Measurements from ENCODE around the gene CIC. TPM values are rescaled to one million over a fixed set of nuclear protein-coding genes. Genes with fewer than 3 reads are reported as not detected.

CIC gene
- total and polyA plus RNA-seq, 10 of the 15 experiments (the other 5 are each of a cell fraction or from before 2014, with no cell fraction given) = 0.18 to 50.6 (median 7.1) TPM

DNA sequence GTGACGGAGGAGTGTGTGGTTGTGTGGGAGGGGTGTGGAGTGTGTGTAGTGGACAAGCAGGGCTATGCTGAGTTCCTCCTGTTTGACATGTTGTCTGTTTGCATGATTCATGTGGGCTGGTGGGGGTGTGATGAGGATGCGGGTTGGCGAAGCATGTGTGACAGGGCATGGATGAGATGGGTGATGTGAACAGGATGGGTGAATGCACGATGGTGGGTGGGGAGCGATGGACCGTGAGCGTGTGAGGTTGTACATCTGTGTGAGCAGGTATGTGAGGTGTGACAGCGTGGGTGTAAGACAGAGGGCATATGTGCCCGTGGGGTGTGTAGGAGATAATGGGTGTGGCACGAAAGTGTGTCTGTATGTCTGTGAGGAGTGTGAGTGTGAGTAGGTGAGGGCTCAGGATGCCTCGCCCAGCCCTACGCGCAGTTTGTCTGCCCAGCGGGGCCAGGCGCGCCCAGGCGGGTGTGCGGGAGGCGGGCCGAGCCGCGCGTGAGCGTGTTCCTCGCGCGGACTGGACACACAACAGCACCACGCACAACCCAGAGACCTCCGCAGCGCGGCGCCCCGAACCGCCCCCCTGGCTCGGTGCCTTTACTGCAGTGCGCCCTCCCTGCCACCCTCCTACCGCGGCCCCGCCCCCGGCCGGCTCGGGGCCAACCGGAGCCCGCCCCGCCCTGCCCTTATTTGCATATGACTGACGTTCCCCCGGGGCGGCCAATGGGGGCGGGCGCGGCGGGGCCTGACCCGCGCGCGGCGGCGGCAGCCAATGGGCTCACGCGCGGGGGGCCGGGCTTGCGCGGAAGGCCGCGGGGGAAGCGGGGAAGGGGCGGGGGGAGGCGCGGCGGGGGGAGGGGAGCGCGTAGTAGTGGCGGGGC is 14.4 kb downstream of the CIC start:
- Histone ChIP-seq H3K79me2 (ENCODE audit: control insufficient read depth, insufficient read depth, low read length) (peaks cover 36% of the 10 kb centered on the region), H3K4me3 (peak overlapping the region; percentile 61), H3K36me3 (ENCODE audit: control insufficient read depth in 2 of 2, insufficient read depth in 2 of 2, low read length in 1 of 2) (peaks cover 5 to 6% of the 10 kb centered on the region in 2 experiments), H3K27ac (ENCODE audit: control insufficient read depth, insufficient read depth) (peak overlapping the region; percentile 78), H3K9me3 (replicated peaks; ENCODE audit: control insufficient read depth, insufficient read depth, low read length) (no peaks in the 10 kb centered on the region), H3K9ac (ENCODE audit: control insufficient read depth, insufficient read depth, low read length) (peak overlapping the region; percentile 62; the same call in 1 of the 2 replicates), H3K27me3 (replicated peaks in 1 of 2; ENCODE audit: control insufficient read depth in 2 of 2, insufficient read depth in 2 of 2, low read length in 1 of 2) (no peaks in the 10 kb centered on the region), H3K4me2 (ENCODE audit: control insufficient read depth, insufficient read depth) (peak overlapping the region; percentile 97), H3K4me1 (ENCODE audit: control insufficient read depth, insufficient read depth, low read length) (peaks cover 50% of the 10 kb centered on the region), H2AFZ (ENCODE audit: control insufficient read depth, low read depth, low read length) (no peak overlapping the region; the same call in 1 of the 2 replicates), H4K20me1 (ENCODE audit: control insufficient read depth, insufficient read depth) (no peaks in the 10 kb centered on the region; the same call in 1 of the 2 replicates)
- 1% methylated on average over 27 of the region's 74 CpGs for WGBS (ENCODE audit: insufficient coverage, insufficient replicate concordance, low lambda C conversion rate, missing lambda C conversion rate)
- ChIA-PET CTCF (interaction anchor here (0.6 to 6.7 kb wide), 7 partner anchors 13 to 151 kb away, joined by 3 to 111 read pairs (median 4); partner anchors contain the start of gene GSK3A), RAD21 (ENCODE audit: unreplicated experiment) (interaction anchor here (0.8 to 5.5 kb wide), 4 partner anchors 39 to 155 kb away, joined by 3 to 82 read pairs (median 6); partner anchors contain the start of genes GSK3A and POU2F2), SMC1A (ENCODE audit: uncharacterized antibody, unreplicated experiment) (interaction anchor here (0.6 to 1.5 kb wide), 3 partner anchors 13 to 53 kb away, joined by 3 to 5 read pairs (median 4); no protein-coding TSS in a partner anchor), POLR2A (interaction anchor here (0.5 to 5.1 kb wide), 13 partner anchors 13 to 170 kb away, joined by 3 to 51 read pairs (median 4); partner anchors contain the start of genes GSK3A and POU2F2)
- BruUV-seq (replicated peaks) = no TSS peak
- FAIRE-seq (peak; percentile 49), ATAC-seq (peak; percentile 66), DNase-seq (ENCODE audit: low read depth, low spot score) (peak; percentile 69)
- in situ Hi-C loops (cut with MboI) (no loop called here), intact Hi-C loops (cut with micrococcal nuclease; ENCODE audit: unreplicated experiment) (loop anchor here (2.0 to 5.0 kb wide), 4 partner anchors 15 to 176 kb away; partner anchors contain the start of genes CIC and POU2F2)
- TF ChIP-seq ZSCAN29 (IDR thresholded peaks at IDR 0.05) = no peak
- TF ChIP-seq TAF1 (IDR thresholded peaks at IDR 0.05; ENCODE audit: borderline replicate concordance, low read depth, low read length) = peak; percentile 21; the same call in 1 of the 2 replicates
- TF ChIP-seq EGR1 (IDR thresholded peaks at IDR 0.05; ENCODE audit: borderline replicate concordance in 1 of 2, low read depth in 2 of 2, low read length in 2 of 2) = peak in 1 of 2 experiments; percentile 70; a peak in 2 of 3 replicates
- no peak for TF ChIP-seq HDAC6 (IDR thresholded peaks at IDR 0.05; ENCODE audit: unreplicated experiment)
- TF ChIP-seq, protein P1, sequence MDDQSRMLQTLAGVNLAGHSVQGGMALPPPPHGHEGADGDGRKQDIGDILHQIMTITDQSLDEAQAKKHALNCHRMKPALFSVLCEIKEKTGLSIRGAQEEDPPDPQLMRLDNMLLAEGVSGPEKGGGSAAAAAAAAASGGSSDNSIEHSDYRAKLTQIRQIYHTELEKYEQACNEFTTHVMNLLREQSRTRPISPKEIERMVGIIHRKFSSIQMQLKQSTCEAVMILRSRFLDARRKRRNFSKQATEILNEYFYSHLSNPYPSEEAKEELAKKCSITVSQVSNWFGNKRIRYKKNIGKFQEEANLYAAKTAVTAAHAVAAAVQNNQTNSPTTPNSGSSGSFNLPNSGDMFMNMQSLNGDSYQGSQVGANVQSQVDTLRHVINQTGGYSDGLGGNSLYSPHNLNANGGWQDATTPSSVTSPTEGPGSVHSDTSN (IDR thresholded peaks at IDR 0.05; ENCODE audit: insufficient replicate concordance, low read depth, low read length) = peak; percentile 73
- TF ChIP-seq, protein P2, sequence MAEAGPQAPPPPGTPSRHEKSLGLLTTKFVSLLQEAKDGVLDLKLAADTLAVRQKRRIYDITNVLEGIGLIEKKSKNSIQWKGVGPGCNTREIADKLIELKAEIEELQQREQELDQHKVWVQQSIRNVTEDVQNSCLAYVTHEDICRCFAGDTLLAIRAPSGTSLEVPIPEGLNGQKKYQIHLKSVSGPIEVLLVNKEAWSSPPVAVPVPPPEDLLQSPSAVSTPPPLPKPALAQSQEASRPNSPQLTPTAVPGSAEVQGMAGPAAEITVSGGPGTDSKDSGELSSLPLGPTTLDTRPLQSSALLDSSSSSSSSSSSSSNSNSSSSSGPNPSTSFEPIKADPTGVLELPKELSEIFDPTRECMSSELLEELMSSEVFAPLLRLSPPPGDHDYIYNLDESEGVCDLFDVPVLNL (IDR thresholded peaks at IDR 0.05; ENCODE audit: low read depth, low read length) = no peak
- peak; percentile 34 for TF ChIP-seq MEF2B (IDR thresholded peaks at IDR 0.05; ENCODE audit: partially characterized antibody, poor library complexity, severe bottlenecking)
- TF ChIP-seq IRF4 (IDR thresholded peaks at IDR 0.05; ENCODE audit: low read depth, low read length) = peak; percentile 20; the same call in 1 of the 2 replicates
- TF ChIP-seq POLR2A (IDR thresholded peaks at IDR 0.05; ENCODE audit: low read depth, low read length) = peak; percentile 68
- TF ChIP-seq TBL1XR1 (IDR thresholded peaks at IDR 0.05; ENCODE audit: low read depth, low read length) = no peak
- peak; percentile 17; the same call in 1 of the 2 replicates for TF ChIP-seq MXI1 (IDR thresholded peaks at IDR 0.05; ENCODE audit: low read depth, low read length)
- peak; percentile 84 for TF ChIP-seq ATF7 (IDR thresholded peaks at IDR 0.05; ENCODE audit: low read depth)
- TF ChIP-seq CBX5 (IDR thresholded peaks at IDR 0.05; ENCODE audit: low read depth) = no peak
- TF ChIP-seq MTA3 (IDR thresholded peaks at IDR 0.05; ENCODE audit: borderline replicate concordance, low read length) = peak; percentile 67; the same call in 1 of the 2 replicates
- TF ChIP-seq TCF12 (IDR thresholded peaks at IDR 0.05; ENCODE audit: low read depth, low read length) = no peak
- TF ChIP-seq, protein P3, sequence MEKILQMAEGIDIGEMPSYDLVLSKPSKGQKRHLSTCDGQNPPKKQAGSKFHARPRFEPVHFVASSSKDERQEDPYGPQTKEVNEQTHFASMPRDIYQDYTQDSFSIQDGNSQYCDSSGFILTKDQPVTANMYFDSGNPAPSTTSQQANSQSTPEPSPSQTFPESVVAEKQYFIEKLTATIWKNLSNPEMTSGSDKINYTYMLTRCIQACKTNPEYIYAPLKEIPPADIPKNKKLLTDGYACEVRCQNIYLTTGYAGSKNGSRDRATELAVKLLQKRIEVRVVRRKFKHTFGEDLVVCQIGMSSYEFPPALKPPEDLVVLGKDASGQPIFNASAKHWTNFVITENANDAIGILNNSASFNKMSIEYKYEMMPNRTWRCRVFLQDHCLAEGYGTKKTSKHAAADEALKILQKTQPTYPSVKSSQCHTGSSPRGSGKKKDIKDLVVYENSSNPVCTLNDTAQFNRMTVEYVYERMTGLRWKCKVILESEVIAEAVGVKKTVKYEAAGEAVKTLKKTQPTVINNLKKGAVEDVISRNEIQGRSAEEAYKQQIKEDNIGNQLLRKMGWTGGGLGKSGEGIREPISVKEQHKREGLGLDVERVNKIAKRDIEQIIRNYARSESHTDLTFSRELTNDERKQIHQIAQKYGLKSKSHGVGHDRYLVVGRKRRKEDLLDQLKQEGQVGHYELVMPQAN (conservative IDR thresholded peaks at IDR 0.05) = peak; percentile 83
- TF ChIP-seq RFX5 (IDR thresholded peaks at IDR 0.05; ENCODE audit: low read depth, low read length) = 0 out of 2 replicates have a peak, but pooled peaks have one; percentile 45
- peak; percentile 92 for TF ChIP-seq GATAD2B (conservative IDR thresholded peaks at IDR 0.05; ENCODE audit: low read depth)
- peak; percentile 100 for TF ChIP-seq HDGF (IDR thresholded peaks at IDR 0.05)

All from GM12878 (cell line).